HG03066 (cell line): Measurements from ENCODE around the gene OR12D3.
"Not testable (repeated sequence)": the region's sequence is repeated elsewhere in the genome, so short reads cannot be mapped to it uniquely, and the experiment has no call there.

ENCODE experiments used
- ATAC-seq: cut with Tn5 transposase; IDR thresholded peaks from one replicate; pipeline ENCODE4 v1.9.1; 2021; ENCODE audit warnings: low read depth; ENCODE audit not compliant: unreplicated experiment

The OR12D3 gene, protein sequence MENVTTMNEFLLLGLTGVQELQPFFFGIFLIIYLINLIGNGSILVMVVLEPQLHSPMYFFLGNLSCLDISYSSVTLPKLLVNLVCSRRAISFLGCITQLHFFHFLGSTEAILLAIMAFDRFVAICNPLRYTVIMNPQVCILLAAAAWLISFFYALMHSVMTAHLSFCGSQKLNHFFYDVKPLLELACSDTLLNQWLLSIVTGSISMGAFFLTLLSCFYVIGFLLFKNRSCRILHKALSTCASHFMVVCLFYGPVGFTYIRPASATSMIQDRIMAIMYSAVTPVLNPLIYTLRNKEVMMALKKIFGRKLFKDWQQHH

DNA sequence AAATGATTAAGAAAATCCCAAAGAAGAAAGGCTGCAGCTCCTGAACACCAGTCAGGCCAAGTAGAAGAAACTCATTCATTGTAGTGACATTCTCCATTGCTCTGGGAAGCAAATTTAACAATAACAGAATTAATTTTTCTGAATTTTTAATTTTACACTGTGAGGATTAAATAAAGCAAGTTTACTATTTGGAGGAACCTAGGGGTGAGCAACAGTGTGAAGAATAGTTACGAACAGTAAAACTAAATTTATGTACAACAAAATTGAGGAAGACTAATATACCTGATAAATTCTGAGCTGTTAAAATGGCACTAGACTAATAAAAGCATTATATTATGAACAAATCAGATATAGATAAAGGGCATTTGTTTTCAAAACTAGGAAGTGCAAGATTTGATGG lies at the start of gene OR12D3:
OR12D3 (minus strand) TSS at position 101 of the 400 bp plus-strand sequence; CDS start at position 97, 4 bp downstream.
- no peak for ATAC-seq

DNA sequence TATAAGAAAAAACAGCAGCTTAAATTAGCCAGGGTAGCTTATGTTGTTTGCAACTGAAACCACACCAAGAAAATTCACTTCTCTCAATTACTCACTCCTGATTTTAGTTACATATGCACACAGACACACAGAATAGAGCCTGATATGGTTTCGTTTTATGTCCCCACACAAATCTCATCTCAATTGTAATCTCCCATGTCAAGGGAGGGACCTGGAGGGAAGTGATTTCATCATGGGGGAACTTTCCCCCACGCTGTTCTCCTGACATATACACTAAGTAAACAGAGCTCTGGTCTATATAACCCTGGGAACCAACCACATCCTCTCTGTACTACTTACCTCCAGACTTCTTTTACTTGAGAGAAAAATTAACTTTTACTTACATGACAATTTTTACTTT lies 49.5 kb upstream of the OR12D3 start:
- no peak for ATAC-seq

DNA sequence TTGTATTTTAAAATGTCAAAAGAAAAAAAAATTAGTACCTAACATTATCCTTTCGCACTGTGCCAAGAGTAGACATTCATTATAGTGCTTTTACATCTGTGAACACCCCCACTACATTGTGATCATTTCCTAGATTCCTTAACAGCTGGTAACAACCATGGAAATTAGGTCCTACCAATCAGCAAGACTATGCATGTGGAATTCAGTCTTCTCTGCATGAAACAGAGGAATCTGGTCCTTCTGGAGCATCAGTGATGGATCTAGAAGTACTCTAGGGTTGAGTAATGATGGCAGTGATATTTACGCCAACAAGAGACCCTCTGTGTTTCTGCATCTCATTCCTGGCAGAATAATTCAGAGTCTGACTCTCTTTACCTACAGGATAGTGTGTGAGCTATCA lies 49.1 kb upstream of the OR12D3 start:
- no peak for ATAC-seq

DNA sequence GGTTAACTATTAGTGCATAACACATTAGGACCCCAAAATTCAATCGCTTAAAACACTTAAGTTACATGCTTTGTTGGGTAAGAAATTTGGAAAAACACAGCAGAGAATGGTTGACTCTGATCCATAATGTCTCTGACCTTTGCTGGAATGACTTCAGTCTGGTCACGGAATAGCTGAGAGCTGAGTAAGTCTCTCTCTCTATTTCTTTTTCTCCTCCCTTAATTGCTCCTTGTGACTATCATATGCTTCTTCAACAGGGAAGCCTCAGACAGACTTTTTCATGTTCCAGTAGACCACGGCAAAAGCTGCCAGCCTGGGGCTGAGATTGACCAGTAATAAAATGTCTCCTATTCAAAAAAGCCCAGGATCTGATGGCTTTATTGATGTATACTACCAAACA lies 44.4 kb upstream of the OR12D3 start:
- ATAC-seq = no peak

DNA sequence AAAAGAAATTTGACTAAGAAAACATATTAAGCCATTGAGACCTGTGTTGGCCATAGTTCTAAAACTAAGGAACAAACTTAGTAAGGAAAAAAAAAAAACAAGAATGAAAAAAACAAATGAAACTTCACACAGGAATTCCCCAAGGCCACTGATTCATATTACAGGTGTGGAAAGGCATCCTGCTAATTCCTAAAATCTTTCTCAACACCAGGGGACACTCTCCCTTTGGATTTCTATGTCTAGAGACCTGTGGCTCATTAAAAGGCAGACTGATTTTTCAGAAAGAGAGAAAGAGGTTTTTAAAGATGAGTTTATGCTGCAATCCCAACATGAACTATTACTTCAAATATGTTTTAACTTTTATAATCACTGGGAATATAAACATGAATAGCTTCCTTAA lies 39.5 kb upstream of the OR12D3 start, which contains the start of gene OR12D1:
OR12D1 (plus strand) TSS at position 341 of the 400 bp plus-strand sequence.
- ATAC-seq = no peak

DNA sequence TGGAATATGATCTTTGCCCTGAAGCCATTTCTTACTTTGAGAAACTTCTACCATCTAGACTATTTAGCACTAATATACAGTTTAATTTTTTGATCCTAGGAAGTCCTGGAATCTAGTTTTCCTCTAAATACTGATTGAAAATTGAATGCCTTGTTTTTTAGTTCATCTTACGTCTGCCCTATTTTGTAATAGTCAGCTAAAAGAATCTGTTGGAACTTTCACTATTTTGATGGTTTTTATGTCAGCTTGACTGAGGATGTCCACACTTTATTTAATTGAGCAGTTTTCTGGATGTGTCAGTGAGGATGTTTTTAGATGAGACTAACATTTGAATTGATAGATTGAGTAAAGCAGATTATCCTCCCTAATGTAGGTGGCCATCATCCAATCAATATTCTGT lies 28.7 kb upstream of the OR12D3 start:
- no peak for ATAC-seq

DNA sequence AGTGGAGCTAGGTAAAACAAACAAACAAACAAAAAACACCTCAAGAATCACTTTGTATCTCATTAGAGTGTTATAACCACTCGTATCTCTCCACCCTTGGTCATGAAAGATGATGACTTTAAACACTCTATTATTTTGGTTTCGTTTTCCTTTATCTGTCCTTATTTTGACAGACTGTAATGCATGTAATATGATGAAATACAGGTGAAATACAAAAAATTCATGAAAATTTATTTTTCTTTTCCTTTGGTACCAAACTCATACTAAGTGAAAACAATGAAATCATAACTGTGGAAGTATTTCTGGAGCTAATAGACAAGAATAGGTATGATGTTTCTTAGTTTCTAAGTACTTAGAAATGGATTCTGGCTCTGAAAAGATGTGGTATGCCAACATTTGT lies 24.4 kb upstream of the OR12D3 start:
- no peak for ATAC-seq

DNA sequence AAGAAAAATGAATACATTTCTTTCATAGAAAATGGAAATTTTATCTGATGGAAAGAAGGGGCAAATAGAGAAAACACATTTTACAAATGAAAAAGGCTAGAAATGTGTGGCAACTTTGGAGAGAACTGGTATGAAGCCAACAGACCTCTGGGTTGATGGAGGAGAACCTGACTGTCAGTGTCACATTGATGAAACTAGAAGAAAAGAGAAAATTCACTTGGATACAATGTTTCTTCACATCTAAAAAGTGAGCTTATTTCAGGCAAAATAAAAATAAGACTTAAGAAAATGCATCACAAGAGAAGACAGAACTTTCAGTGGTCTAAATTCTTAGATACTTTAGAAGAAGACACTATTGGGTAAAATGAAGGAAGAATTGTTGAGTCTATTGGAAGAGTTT lies 20.2 kb upstream of the OR12D3 start, which contains the start of gene OR12D2:
OR12D2 (plus strand) TSS at position 301 of the 400 bp plus-strand sequence. CDS start 1,069 bp downstream, outside the sequence.
- no peak for ATAC-seq

DNA sequence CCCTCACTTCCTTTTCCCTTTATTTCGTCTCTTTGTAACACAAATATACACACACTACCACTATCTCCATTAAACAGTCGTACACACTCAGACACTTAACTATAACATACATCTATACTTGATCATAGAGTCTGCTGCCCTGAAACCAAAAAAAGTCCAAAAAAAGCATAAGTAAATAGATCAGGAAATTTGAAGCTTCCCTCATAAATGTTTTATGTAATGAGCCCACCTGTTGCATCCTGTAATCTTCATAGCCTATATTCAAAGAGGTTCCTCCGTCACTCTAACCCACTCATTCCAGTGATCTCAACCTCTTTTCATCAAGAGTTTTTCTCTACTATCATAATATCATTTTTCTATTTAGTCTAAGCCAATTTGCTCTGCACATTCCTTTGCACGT lies 13.4 kb upstream of the OR12D3 start:
- ATAC-seq = no peak

DNA sequence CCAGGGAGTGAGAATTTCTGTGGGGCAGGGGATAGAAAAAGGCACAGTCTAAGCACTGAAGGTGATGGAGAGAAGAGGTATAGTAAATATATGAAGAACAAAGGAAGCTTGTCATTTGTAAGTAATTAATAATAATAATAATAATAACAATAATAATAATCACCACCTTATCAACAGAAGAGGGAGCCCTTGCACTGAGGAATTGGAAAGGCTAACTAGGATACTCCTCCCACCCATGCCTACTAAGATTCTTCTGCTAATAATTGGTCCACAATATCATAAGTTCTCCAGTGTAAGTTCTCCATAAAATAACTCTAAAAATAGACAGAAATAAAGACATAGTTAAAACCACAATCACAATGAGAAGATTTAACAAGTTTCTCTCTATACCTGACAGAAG lies 912 bp upstream of the OR12D3 start:
- ATAC-seq = no peak

DNA sequence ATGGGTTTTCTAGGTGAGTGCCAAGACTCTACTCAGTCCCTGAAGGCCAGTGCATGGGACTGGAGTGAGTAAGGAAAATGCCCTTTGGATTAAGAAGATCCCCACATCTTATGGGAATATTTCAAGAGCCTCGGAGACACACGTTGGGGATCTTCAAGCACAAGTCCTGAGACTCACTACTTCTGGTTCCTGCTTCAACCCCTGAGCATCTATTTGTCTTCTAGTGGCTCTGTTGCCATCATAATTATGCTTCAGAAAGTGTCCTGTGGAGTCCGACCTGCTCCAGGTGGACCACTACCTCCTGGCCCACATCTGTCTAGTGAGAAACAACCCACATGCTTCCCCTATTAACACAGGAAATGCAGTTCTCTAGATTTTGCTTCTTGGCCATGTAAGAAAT lies 6.3 kb downstream of the OR12D3 start, which contains the start of gene OR5V1:
OR5V1 (minus strand) TSS at position 101 of the 400 bp plus-strand sequence. CDS start 12,670 bp downstream, outside the sequence.
- no peak for ATAC-seq

DNA sequence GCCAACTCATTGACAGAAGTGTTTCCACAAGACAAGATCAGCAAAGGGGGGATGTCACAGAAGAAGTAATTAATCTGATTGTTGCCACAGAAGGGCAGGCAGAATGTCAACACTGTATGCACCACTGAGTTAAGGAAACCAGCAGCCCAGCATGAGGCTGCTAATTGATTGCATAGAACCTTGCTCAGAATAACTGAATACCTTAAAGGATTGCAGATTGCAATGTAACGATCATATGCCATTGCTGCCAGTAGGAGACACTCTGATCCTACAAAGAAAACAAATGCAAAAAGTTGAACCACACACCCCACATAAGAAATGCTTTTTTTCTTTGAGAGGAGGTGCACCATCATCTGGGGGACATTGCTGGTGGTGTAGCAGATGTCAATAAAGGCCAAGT lies 19.5 kb downstream of the OR12D3 start:
- no peak for ATAC-seq

DNA sequence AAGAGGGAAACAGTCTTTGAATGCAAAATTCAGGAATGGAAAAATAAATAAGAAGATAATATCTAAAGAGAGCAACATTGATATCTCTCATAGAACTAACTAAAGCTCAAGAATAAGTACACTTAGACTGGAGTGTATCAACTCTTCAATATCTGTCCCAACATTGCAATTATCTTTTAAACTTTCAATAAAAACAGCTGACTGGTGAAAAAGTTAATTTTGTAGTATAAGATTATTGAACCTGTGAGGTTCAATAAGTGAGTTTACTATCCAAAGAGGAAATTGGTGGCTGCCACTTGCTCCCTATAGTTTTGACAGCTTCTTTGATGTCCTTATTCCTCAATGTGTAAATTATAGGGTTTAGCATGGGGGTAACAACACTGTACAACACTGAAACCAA lies 20.1 kb downstream of the OR12D3 start:
- ATAC-seq = no peak

DNA sequence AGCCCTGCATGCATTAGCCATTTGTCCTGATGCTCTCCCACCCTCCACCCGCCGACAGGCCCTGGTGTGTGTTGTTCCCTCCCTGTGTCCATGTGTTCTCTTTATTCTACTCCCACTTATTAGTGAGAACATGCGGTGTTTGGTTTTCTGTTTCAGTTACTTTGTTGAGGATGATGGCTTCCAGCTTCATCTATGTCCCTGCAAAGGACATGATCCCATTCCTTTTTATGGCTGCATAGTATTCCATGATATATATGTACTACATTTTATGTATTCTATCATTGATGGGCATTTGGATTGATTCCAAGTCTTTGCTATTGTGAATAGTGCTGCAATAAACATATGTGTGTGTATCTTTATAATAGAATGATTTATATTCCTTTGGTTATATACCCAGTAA lies 25.7 kb downstream of the OR12D3 start:
- not testable (repeated sequence) for ATAC-seq

DNA sequence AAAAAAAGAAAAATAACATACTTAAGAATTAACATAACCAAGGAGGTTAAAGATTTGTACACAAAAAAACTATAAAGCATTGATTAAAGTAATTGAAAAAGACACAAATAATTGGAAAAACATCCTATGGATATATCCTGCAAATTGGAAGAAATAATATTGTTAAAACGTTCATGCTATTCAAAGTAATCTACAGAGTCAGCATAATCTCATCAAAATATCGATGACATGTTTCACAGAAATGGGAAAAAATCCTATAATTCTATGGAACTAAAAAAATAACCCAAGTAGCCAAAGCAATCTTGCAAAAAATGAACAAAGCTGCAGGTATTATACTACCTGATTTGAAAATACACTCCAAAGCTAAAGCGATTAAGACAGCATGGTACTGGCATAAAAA lies 29.7 kb downstream of the OR12D3 start:
- ATAC-seq = no peak

DNA sequence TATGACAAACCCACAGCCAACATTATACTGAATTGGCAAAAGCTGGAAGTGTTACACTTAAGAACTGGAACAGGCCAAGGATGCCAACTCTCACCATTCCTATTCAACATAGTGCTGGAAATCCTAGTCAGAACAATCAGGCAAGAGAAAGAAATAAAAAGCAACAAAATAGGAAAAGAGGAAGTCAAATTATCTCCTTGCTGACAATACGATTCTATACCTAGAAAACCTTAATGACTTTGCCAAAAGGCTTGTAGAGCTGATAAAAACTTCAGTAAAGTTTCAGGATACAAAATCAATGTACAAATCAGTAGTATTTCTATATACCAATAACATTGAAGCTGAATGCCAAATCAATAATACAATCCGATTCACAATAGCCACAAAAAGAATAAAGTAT lies 38.8 kb downstream of the OR12D3 start:
- ATAC-seq = no peak

DNA sequence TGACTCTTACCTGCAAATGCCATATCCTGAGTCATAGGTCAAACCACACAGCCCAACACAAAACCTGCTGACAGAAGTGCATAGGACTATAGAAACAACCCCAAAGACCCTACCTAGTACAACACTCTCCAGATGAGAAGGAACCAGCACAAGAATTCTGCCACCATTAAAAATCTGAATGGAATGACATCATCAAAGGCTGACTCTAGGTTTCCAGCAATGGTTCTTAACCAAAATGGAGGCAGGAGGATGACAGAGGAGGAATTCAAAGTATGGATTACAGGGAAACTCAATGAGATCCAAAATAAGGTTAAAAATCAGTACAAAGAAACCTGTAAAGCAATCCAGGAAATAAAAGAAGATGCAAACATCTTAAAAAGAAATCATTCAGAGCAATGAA lies 42.4 kb downstream of the OR12D3 start:
- no peak for ATAC-seq

DNA sequence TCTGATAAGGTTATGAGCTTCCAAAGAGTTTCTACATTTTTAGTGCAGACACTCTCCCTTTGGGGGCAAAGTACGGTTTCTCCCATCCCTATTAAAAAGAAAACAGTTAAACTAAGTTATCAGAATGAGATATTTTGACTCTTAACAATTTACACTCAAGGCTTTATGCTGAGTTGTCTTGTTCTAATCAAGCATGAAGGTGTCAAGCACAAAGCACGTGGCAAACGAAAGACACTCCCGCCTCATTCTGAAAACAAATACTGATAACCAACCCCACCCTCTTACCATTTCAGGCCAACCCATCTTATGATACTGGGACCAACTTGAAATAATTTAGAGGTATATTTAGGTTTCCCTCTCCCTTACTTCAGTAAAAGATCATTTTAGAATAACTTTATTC lies 49.3 kb downstream of the OR12D3 start:
- no peak for ATAC-seq
